Natural killer cell treated with Interleukin-12 subunit alpha and Interleukin-12 subunit beta and Interleukin-15 and Interleukin-18, amount 100 ng/mL, for 72 hours (primary cell): ENCODE measurements around the gene C19orf73. TPM values are rescaled to one million over a fixed set of nuclear protein-coding genes. Genes with fewer than 3 reads are reported as not detected.

Experiments
- ATAC-seq, 2 donors: fragments of 150-1000 bp; cut with Tn5 transposase in 1 of 2; sonication (Bioruptor Pico), chemical (Tn5 transposase) in 1 of 2; 2 replicates each; pipeline ENCODE4 v1.10.0; 2021
- DNase-seq: peaks from one replicate; pipeline ENCODE4 v3.0.0; 2022; ENCODE audit warnings: low spot score
- H3K27ac Mint-ChIP-seq, 2 donors: 1 replicate in 1 of 2; 2 replicates in 1 of 2; pipeline ENCODE4 v1.8.0; 2022; ENCODE audit warnings: mixed read lengths in 2 of 2, mild to moderate bottlenecking in 1 of 2, moderate library complexity in 1 of 2
- H3K27me3 Mint-ChIP-seq, 2 donors: 1 replicate in 1 of 2; 2 replicates in 1 of 2; pipeline ENCODE4 v1.8.0; 2022; ENCODE audit warnings: mixed read lengths in 2 of 2
- H3K36me3 Mint-ChIP-seq: one replicate; pipeline ENCODE4 v1.8.0; 2022; ENCODE audit warnings: mixed read lengths
- H3K4me1 Mint-ChIP-seq, 2 donors: 1 replicate in 1 of 2; 2 replicates in 1 of 2; pipeline ENCODE4 v1.8.0; 2022; ENCODE audit warnings: low read depth in 2 of 2, mixed read lengths in 2 of 2, mild to moderate bottlenecking in 1 of 2
- H3K4me3 Mint-ChIP-seq: one replicate; pipeline ENCODE4 v1.8.0; 2022; ENCODE audit warnings: mixed read lengths
- H3K9me3 Mint-ChIP-seq: 2 replicates; pipeline ENCODE4 v1.8.0; 2022; ENCODE audit warnings: mixed read lengths
- total RNA-seq, 2 donors: library from RNA; stranded (reverse); gene quantifications; one replicate each; pipeline ENCODE4 v1.2.3, GENCODE V29; 2022

Gene C19orf73, protein sequence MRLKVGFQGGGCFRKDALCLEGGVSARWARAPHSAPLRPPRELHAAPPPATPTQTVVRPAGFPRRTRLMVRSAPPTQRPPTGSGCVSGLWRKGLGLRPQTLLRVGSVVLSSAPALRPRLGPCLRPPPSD
- total RNA-seq, result 1 to 10 TPM in 1 of 2 donors, under 1 TPM in 1; 0.95 to 2.9 TPM

GRCh38 chr19:49118565-49119410 lies at the start of gene C19orf73:
Gene C19orf73, minus strand, starts transcription at chr19:49119143. Its CDS starts 121 bp downstream, at chr19:49119022.
- peaks cover 10 to 11% of the 10 kb centered on the region in 2 donors for H3K27me3 Mint-ChIP-seq
- peaks cover 25 to 29% of the 10 kb centered on the region in 2 donors for H3K4me1 Mint-ChIP-seq
- ATAC-seq, result peak; percentile 89 to 93
- H3K36me3 Mint-ChIP-seq, result no peaks in the 10 kb centered on the region
- H3K27ac Mint-ChIP-seq, result peak within 1 kb of the TSS; percentile 86 to 94
- H3K9me3 Mint-ChIP-seq, result no peaks in the 10 kb centered on the region
- H3K4me3 Mint-ChIP-seq, result peak within 1 kb of the TSS; percentile 91
- peak; percentile 97 for DNase-seq

- Mint-ChIP-seq H3K9me3 (no peaks in the 10 kb centered on the region), H3K36me3 (no peaks in the 10 kb centered on the region), H3K4me1 (no peaks in the 10 kb centered on the region), H3K27ac (no peak overlapping the region), H3K4me3 (no peak overlapping the region), H3K27me3 (peaks cover 5 to 9% of the 10 kb centered on the region in 2 donors)
- no peak for ATAC-seq
- DNase-seq, result no peak
Measured at GRCh38 chr19:49168421-49168820, 49.5 kb upstream of the C19orf73 start.

DNA sequence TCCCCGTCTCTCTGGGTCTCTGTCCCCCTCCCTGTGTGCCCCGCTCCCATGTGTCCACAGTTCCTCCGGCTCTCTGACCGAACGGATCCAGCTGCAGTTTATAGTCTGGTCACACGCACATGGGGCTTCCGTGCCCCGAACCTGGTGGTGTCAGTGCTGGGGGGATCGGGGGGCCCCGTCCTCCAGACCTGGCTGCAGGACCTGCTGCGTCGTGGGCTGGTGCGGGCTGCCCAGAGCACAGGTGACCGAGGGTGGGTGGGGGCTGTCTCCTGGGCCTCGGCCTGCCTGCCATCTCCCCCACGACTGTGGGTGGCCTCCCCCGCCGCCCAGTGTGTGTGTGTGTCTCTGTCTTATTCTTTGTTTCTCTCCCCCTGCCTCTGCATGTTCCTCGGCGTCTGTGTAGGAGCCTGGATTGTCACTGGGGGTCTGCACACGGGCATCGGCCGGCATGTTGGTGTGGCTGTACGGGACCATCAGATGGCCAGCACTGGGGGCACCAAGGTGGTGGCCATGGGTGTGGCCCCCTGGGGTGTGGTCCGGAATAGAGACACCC lies 49.0 kb upstream of the C19orf73 start:
- ATAC-seq (no peak), DNase-seq (no peak)
- Mint-ChIP-seq H3K4me3 (no peak overlapping the region), H3K27me3 (peaks cover 5 to 9% of the 10 kb centered on the region in 2 donors), H3K36me3 (no peaks in the 10 kb centered on the region), H3K27ac (no peak overlapping the region), H3K9me3 (no peaks in the 10 kb centered on the region), H3K4me1 (no peaks in the 10 kb centered on the region)

DNA sequence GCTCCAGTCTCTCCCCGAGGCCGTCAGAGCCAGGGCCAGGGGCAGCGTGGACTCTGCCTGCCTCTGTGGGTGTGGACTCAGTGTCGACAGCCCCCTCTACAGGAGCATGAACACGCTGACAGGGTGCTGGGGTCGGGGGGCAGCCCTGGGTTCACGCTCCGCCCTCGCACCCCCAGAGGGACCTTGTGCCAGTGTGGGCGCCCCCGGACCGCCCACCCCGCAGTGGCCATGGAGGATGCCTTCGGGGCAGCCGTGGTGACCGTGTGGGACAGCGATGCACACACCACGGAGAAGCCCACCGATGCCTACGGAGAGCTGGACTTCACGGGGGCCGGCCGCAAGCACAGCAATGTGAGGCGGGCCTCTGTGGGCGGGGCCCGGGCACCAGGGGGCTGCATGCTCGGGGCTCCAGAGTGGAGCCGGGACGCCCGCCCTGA lies 46.9 kb upstream of the C19orf73 start:
- no peak overlapping the region for H3K27ac Mint-ChIP-seq
- ATAC-seq (peak in 1 of 2 donors; percentile 49), DNase-seq (no peak)
- no peaks in the 10 kb centered on the region for H3K9me3 Mint-ChIP-seq
- no peaks in the 10 kb centered on the region for H3K4me1 Mint-ChIP-seq
- no peaks in the 10 kb centered on the region for H3K36me3 Mint-ChIP-seq
- no peak overlapping the region for H3K4me3 Mint-ChIP-seq
- H3K27me3 Mint-ChIP-seq, result peaks cover 7 to 13% of the 10 kb centered on the region in 2 donors

DNA sequence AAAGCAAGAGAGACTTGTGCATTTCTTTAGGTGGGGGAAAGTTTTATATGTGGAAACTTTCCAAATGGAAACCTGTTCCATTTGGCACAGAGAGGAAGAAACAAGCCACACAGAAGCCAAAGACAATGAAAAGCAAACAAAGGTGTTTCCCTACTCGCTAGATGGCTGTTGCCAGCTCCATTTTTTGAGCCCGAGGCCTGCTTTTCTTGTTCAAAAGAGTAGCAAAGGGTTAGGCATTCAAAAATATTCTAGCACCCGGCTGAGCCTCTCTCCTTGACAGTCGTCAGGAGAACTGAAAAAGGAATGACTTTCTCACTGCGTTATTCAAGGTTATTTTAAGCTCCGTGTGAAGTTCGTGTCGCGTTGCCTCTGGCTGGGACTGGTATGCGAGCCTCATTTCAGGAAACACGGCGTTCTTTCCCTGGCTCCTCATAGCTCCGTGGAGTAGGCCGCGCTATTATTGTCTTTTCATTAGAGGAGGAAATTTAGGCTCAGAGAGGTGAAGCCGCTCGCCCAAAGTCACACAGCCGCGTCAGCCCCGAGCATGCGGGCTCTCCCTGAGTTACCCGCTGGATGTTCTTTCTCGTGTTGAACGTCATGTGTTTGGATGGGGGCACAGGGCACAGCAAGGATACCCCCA lies 46.3 kb upstream of the C19orf73 start:
- H3K4me3 Mint-ChIP-seq, result no peak overlapping the region

GRCh38 chr19:49161987-49162386 lies 43.0 kb upstream of the C19orf73 start:
- no peak overlapping the region for H3K4me3 Mint-ChIP-seq
- ATAC-seq, result no peak

More for the DNA sequence above, 46.3 kb upstream of the C19orf73 start:
- H3K27me3 Mint-ChIP-seq, result peaks cover 9 to 19% of the 10 kb centered on the region in 2 donors
- H3K4me1 Mint-ChIP-seq, result no peaks in the 10 kb centered on the region
- H3K27ac Mint-ChIP-seq, result no peak overlapping the region
- no peaks in the 10 kb centered on the region for H3K9me3 Mint-ChIP-seq
- DNase-seq, result no peak
- ATAC-seq, result no peak
- no peaks in the 10 kb centered on the region for H3K36me3 Mint-ChIP-seq

GRCh38 chr19:49160450-49161189 lies 41.7 kb upstream of the C19orf73 start:
- no peaks in the 10 kb centered on the region for H3K9me3 Mint-ChIP-seq
- H3K36me3 Mint-ChIP-seq, result no peaks in the 10 kb centered on the region
- ATAC-seq, result no peak
- H3K27me3 Mint-ChIP-seq, result peaks cover 21 to 44% of the 10 kb centered on the region in 2 donors
- no peak overlapping the region for H3K4me3 Mint-ChIP-seq
- no peak overlapping the region for H3K27ac Mint-ChIP-seq
- DNase-seq, result no peak
- peaks cover 4 to 7% of the 10 kb centered on the region in 2 donors for H3K4me1 Mint-ChIP-seq

More at GRCh38 chr19:49161987-49162386, 43.0 kb upstream of the C19orf73 start:
- no peak for DNase-seq
- peaks cover 4 to 7% of the 10 kb centered on the region in 2 donors for H3K4me1 Mint-ChIP-seq
- no peaks in the 10 kb centered on the region for H3K36me3 Mint-ChIP-seq
- H3K27ac Mint-ChIP-seq, result no peak overlapping the region
- peaks cover 22 to 43% of the 10 kb centered on the region in 2 donors for H3K27me3 Mint-ChIP-seq
- H3K9me3 Mint-ChIP-seq, result no peaks in the 10 kb centered on the region

DNA sequence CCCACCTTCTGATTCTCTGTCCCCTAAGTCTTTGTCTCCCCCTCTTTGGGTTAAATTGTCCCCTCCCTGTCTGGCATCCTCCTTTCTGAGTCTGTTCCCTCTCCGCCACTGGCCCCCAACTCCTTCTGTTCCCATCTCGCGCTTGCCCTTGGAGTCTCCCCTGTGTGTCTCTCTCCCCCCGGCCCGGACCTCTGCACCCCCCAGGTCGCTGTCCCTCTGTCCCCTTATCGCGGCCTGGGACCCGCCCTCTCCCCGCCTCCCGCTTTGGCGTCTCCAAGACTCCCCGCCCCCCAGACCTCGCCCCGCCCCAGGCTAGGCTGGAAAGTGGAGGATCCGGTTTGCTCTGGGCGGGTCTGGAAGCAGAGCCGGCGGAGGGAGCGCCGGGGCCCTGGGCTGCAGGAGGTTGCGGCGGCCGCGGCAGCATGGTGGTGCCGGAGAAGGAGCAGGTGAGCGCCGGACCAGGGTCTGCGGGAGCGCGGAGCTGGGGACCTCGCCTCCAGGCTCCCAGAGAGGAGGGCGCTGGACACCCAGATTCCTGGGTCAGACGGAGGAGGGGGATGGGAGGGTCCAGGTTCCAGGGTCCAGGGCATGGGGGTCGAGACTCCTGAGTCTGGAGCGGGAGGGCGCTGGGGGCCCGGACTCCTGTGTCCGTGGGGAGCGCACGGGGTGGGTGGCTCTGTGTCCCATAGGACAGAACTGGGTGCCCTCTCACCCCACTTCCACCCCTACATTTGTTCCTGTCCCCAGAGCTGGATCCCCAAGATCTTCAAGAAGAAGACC lies 38.7 kb upstream of the C19orf73 start, which contains the start of gene TRPM4:
TSS of gene TRPM4 (plus strand) at position 348 of the 780 bp plus-strand sequence. CDS start at position 423, 75 bp downstream.
- H3K36me3 Mint-ChIP-seq, result no peaks in the 10 kb centered on the region
- peak; percentile 35 to 59 for ATAC-seq
- H3K27me3 Mint-ChIP-seq, result peaks cover 24 to 61% of the 10 kb centered on the region in 2 donors
- H3K9me3 Mint-ChIP-seq, result peaks cover 3% of the 10 kb centered on the region
- peak within 1 kb of the TSS; percentile 35 for H3K4me3 Mint-ChIP-seq
- H3K27ac Mint-ChIP-seq, result no peak within 1 kb of the TSS
- DNase-seq, result no peak
- H3K4me1 Mint-ChIP-seq, result peaks cover 10 to 15% of the 10 kb centered on the region in 2 donors

- Mint-ChIP-seq H3K9me3 (peaks cover 3% of the 10 kb centered on the region), H3K27me3 (peaks cover 24 to 63% of the 10 kb centered on the region in 2 donors), H3K4me3 (no peak overlapping the region), H3K36me3 (no peaks in the 10 kb centered on the region), H3K27ac (no peak overlapping the region), H3K4me1 (peaks cover 15 to 17% of the 10 kb centered on the region in 2 donors)
- ATAC-seq, result no peak
- DNase-seq, result no peak
Measured at GRCh38 chr19:49155820-49156346, 36.9 kb upstream of the C19orf73 start.

DNA sequence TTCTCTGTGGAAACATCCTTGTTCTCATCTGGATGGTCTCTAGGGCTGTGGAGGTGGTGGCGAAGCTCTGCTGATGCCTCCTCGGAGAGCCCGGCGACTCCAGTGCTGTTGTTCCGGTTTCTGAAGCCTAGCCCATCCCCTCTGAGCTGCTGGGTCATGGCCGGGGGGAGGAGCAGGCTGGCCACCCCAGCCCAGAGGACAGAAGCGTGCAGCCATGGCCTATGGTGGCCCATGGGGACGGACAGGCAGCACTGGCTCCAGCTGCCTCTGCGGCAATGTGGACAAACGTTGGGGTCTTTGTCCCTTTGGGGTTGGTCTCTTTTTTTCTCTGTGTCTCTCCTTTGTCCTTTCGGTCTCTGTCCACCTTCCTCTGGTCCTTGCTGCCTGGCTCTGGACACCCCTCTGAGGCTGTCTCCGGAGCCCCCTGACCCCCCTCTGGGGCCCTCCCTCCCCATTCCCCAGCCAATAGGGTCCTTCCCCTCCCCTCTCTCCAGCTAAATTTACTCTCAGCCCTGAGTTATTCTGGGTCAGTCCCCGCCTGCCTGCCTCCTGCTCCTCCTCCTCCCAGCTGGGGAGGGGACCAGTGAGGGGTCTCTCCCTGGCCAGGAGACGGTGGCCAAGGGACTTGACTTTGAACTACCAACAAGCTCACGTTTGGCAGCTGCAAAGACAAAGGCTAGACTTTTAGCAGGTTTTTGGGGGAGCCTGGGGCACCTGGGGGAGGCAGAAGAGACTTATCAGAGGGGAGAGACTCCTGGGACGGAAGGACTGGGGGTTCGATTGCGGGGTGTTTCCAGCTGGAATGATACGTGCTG lies 36.3 kb upstream of the C19orf73 start, which contains the start of gene HRC:
TSS of gene HRC (minus strand) at position 392 of the 815 bp plus-strand sequence. CDS start at position 233, 159 bp downstream.
- H3K9me3 Mint-ChIP-seq, result peaks cover 3% of the 10 kb centered on the region
- H3K27ac Mint-ChIP-seq, result peak within 1 kb of the TSS in 1 of 2 donors; percentile 1
- ATAC-seq (no peak), DNase-seq (no peak)
- H3K27me3 Mint-ChIP-seq, result peaks cover 24 to 57% of the 10 kb centered on the region in 2 donors
- no peaks in the 10 kb centered on the region for H3K36me3 Mint-ChIP-seq
- peaks cover 19 to 20% of the 10 kb centered on the region in 2 donors for H3K4me1 Mint-ChIP-seq
- H3K4me3 Mint-ChIP-seq, result no peak within 1 kb of the TSS

- Mint-ChIP-seq H3K4me1 (peaks cover 23 to 24% of the 10 kb centered on the region in 2 donors), H3K4me3 (no peak overlapping the region)
Measured at GRCh38 chr19:49154279-49154678, 35.3 kb upstream of the C19orf73 start.

More at GRCh38 chr19:49154279-49154678, 35.3 kb upstream of the C19orf73 start:
- ATAC-seq, result no peak
- Mint-ChIP-seq H3K36me3 (no peaks in the 10 kb centered on the region), H3K9me3 (peaks cover 3% of the 10 kb centered on the region), H3K27ac (peak overlapping the region in 1 of 2 donors; percentile 1), H3K27me3 (peaks cover 20 to 49% of the 10 kb centered on the region in 2 donors)
- no peak for DNase-seq
